CD4-positive, alpha-beta T cell (primary cell): ENCODE data around the gene GPR183. TPM values are rescaled to one million over a fixed set of nuclear protein-coding genes. Genes with fewer than 3 reads are reported as not detected.

Experiments used
- ATAC-seq: fragments of 200-7000 bp; cut with Tn5 transposase; one replicate; pipeline ENCODE4 v1.10.0; 2022; ENCODE audit warnings: mild to moderate bottlenecking; ENCODE audit not compliant: poor library complexity
- CTCF ChIA-PET: fragments of 350-600 bp; sonication (Branson Sonifier 250); formaldehyde crosslinking; loops from one replicate; lab custom pipeline; 2021; ENCODE audit warnings: antibody characterized with exemption, inconsistent platforms; lab: Charles Lee
- POLR2A ChIA-PET: fragments of 350-600 bp; sonication (Branson Sonifier 250); formaldehyde crosslinking; loops from one replicate; lab custom pipeline; 2021; ENCODE audit warnings: antibody characterized with exemption, inconsistent platforms; lab: Charles Lee
- DNase-seq, 14 experiments: peaks; one replicate each; pipeline ENCODE4 v3.0.0-alpha.2; 2013 to 2020; ENCODE audit warnings: mixed read lengths in 2 of 14
- H3K27ac ChIP-seq, 2 donors: one replicate each; pipeline versions ENCODE4 v1.5.1 to v1.7.0; 2013; ENCODE audit warnings: low read length in 2 of 2, low read depth in 1 of 2, mild to moderate bottlenecking in 1 of 2
- H3K27me3 ChIP-seq, 2 experiments: 1 replicate in 1 of 2; 2 replicates in 1 of 2; pipeline versions ENCODE4 v1.6.1 to v1.7.0; 2013; ENCODE audit warnings: low read length in 2 of 2, control low read depth in 1 of 2, mild to moderate bottlenecking in 1 of 2, moderate library complexity in 1 of 2; ENCODE audit not compliant: insufficient read depth in 2 of 2, control insufficient read depth in 1 of 2
- H3K36me3 ChIP-seq: one replicate; pipeline ENCODE4 v1.6.1; 2013; ENCODE audit warnings: low read length, control low read depth; ENCODE audit not compliant: insufficient read depth
- H3K4me1 ChIP-seq: one replicate; pipeline ENCODE4 v1.6.1; 2013; ENCODE audit warnings: low read length, control low read depth; ENCODE audit not compliant: insufficient read depth
- H3K4me3 ChIP-seq: one replicate; pipeline ENCODE4 v1.5.1; 2013; ENCODE audit warnings: mild to moderate bottlenecking, low read length, moderate library complexity
- H3K9me3 ChIP-seq, 2 experiments: 1 replicate in 1 of 2; 2 replicates in 1 of 2; pipeline versions ENCODE4 v1.6.1 to v1.7.0; 2013; ENCODE audit warnings: low read length in 2 of 2, mild to moderate bottlenecking in 2 of 2, control low read depth in 1 of 2, moderate library complexity in 1 of 2; ENCODE audit not compliant: control insufficient read depth in 1 of 2, insufficient read depth in 1 of 2
- H3K27ac Mint-ChIP-seq: one replicate; pipeline ENCODE4 v1.8.0; 2020; ENCODE audit warnings: mixed read lengths
- H3K27me3 Mint-ChIP-seq: one replicate; pipeline ENCODE4 v1.8.0; 2021; ENCODE audit warnings: mixed read lengths
- H3K36me3 Mint-ChIP-seq: one replicate; pipeline ENCODE4 v1.8.0; 2021; ENCODE audit warnings: low read depth, mixed read lengths
- H3K4me1 Mint-ChIP-seq: one replicate; pipeline ENCODE4 v1.8.0; 2021; ENCODE audit warnings: low read depth, mixed read lengths
- H3K4me3 Mint-ChIP-seq: one replicate; pipeline ENCODE4 v1.8.0; 2020; ENCODE audit warnings: mild to moderate bottlenecking, mixed read lengths
- H3K9me3 Mint-ChIP-seq: one replicate; pipeline ENCODE4 v1.8.0; 2020; ENCODE audit warnings: mixed read lengths
- CTCF ChIP-seq: fragments of 200-600 bp; IDR thresholded peaks from one replicate; pipeline ENCODE4 v1.8.0; 2022; ENCODE audit warnings: antibody characterized with exemption, mild to moderate bottlenecking
- intact Hi-C, 2 experiments: fragments of 100-400 bp; cut with DNase I in 1 of 2; cut with micrococcal nuclease in 1 of 2; formaldehyde crosslinking; loops; one replicate each; pipeline versions ENCODE4 v1.15.1 to v1.9.0; 2023 to 2025; cut with DNase I, micrococcal nuclease
- total RNA-seq, 174 experiments: library from RNA in 2 of 174; stranded (reverse) in 2 of 174; gene quantifications; one replicate each; pipeline ENCODE4 v1.2.3 and lab custom pipeline; 2021 to 2026

GPR183 gene
- total RNA-seq, 2 experiments from 2014 or later, result 330 to 337 TPM

GRCh38 chr13:99347335-99347878 lies 40.2 kb upstream of the GPR183 start:
- TF ChIP-seq CTCF, result no peak
- ATAC-seq (no peak), DNase-seq (no peak)
- CTCF ChIA-PET, result interaction anchor here (1.1 kb wide), 1 partner anchor 171 kb away, joined by 3 read pairs; no protein-coding TSS in a partner anchor
- Mint-ChIP-seq H3K9me3 (no peaks in the 10 kb centered on the region), H3K4me1 (peaks cover 89% of the 10 kb centered on the region), H3K27me3 (no peaks in the 10 kb centered on the region), H3K27ac (peak overlapping the region; percentile 97), H3K4me3 (no peak overlapping the region), H3K36me3 (peaks cover 91% of the 10 kb centered on the region)
- POLR2A ChIA-PET, result interaction anchor here (1.4 to 1.5 kb wide), 2 partner anchors 35 to 51 kb away, joined by 4 to 6 read pairs; no protein-coding TSS in a partner anchor
- Histone ChIP-seq H3K4me3 (no peak overlapping the region), H3K27ac (peak overlapping the region in 1 of 2 donors; percentile 38), H3K27me3 (no peaks in the 10 kb centered on the region), H3K36me3 (peaks cover 64% of the 10 kb centered on the region), H3K9me3 (no peaks in the 10 kb centered on the region), H3K4me1 (peaks cover 83% of the 10 kb centered on the region)
- intact Hi-C loops, result loop anchor here in 1 of 2 experiments (2.0 kb wide), 2 partner anchors 19 to 37 kb away; no protein-coding TSS in a partner anchor

- Histone ChIP-seq H3K27me3 (no peaks in the 10 kb centered on the region), H3K4me1 (peaks cover 83% of the 10 kb centered on the region), H3K27ac (no peak overlapping the region), H3K36me3 (peaks cover 73% of the 10 kb centered on the region), H3K9me3 (no peaks in the 10 kb centered on the region), H3K4me3 (no peak overlapping the region)
- Mint-ChIP-seq H3K36me3 (peaks cover 94% of the 10 kb centered on the region), H3K9me3 (no peaks in the 10 kb centered on the region), H3K27ac (peak overlapping the region; percentile 97), H3K4me1 (peaks cover 89% of the 10 kb centered on the region), H3K27me3 (no peaks in the 10 kb centered on the region), H3K4me3 (no peak overlapping the region)
- DNase-seq (no peak), ATAC-seq (no peak)
- CTCF ChIA-PET, result no interaction called here
- no peak for TF ChIP-seq CTCF
- POLR2A ChIA-PET, result interaction anchor here (1.0 kb wide), 1 partner anchor 49 kb away, joined by 3 read pairs; no protein-coding TSS in a partner anchor
- intact Hi-C loops, result loop anchor here in 1 of 2 experiments (2.0 kb wide), 2 partner anchors 18 to 38 kb away; no protein-coding TSS in a partner anchor
Measured at GRCh38 chr13:99346335-99347042, 39.3 kb upstream of the GPR183 start.

GRCh38 chr13:99345345-99345744 lies 38.1 kb upstream of the GPR183 start:
- peaks cover 89% of the 10 kb centered on the region for H3K4me1 Mint-ChIP-seq
- no peak overlapping the region for H3K4me3 Mint-ChIP-seq
- ATAC-seq, result no peak
- DNase-seq, result no peak
- H3K4me1 ChIP-seq, result peaks cover 80% of the 10 kb centered on the region
- no peak overlapping the region for H3K4me3 ChIP-seq
- intact Hi-C loops, result no loop called here
- ChIA-PET CTCF (no interaction called here), POLR2A (interaction anchor here (1.0 kb wide), 1 partner anchor 47 kb away, joined by 3 read pairs; no protein-coding TSS in a partner anchor)
- H3K36me3 ChIP-seq, result peaks cover 81% of the 10 kb centered on the region
- no peaks in the 10 kb centered on the region for H3K27me3 ChIP-seq
- H3K27me3 Mint-ChIP-seq, result no peaks in the 10 kb centered on the region
- no peak overlapping the region for H3K27ac ChIP-seq
- no peak for TF ChIP-seq CTCF
- H3K27ac Mint-ChIP-seq, result peak overlapping the region; percentile 97
- H3K9me3 Mint-ChIP-seq, result no peaks in the 10 kb centered on the region
- H3K9me3 ChIP-seq, result no peaks in the 10 kb centered on the region
- peaks cover 97% of the 10 kb centered on the region for H3K36me3 Mint-ChIP-seq
